Rectal smooth muscle tissue (tissue), 1 donor: ENCODE measurements around the gene MTHFR.
A peak's percentile ranks its signal among the peaks of the same experiment; 100 is the strongest.
"Not testable (repeated sequence)": the region's sequence is repeated elsewhere in the genome, so short reads cannot be mapped to it uniquely, and the experiment has no call there.

Experiments used
- H3K27ac ChIP-seq: one replicate; pipeline ENCODE4 v1.7.0; 2013; ENCODE audit warnings: low read depth, low read length, inconsistent platforms
- H3K27me3 ChIP-seq: one replicate; pipeline ENCODE4 v1.7.0; 2013; ENCODE audit warnings: low read length; ENCODE audit not compliant: control insufficient read depth, insufficient read depth
- H3K36me3 ChIP-seq: one replicate; pipeline ENCODE4 v1.7.0; 2013; ENCODE audit warnings: low read length; ENCODE audit not compliant: control insufficient read depth, insufficient read depth
- H3K4me1 ChIP-seq: one replicate; pipeline ENCODE4 v1.7.0; 2013; ENCODE audit warnings: low read length; ENCODE audit not compliant: control insufficient read depth, insufficient read depth
- H3K4me3 ChIP-seq: one replicate; pipeline ENCODE4 v1.7.0; 2013; ENCODE audit warnings: low read length
- H3K9ac ChIP-seq: one replicate; pipeline ENCODE4 v1.7.0; 2013; ENCODE audit warnings: low read length

Gene MTHFR

DNA sequence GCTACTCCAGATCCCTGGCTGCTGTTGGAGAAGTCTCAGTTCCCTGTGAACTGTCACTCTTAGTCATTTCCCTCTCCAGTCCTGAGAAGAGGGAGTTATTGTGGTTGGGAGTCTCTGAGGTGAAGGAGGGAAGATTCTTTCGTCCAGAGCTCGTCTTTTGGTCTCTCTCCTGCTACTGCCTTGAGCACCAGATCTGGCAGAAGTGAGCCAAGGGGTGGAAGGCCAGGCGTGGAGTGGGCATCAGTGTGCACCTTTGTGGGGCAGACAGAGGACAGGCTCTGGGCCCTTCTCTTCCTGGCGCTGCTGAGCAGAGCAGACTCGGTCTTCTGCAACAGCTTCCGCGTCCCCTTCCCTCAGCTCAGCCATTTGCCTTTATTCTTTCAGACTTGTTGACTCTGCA lies 19.4 kb upstream of the MTHFR start:
- Histone ChIP-seq H3K27me3 (no peaks in the 10 kb centered on the region), H3K9ac (no peak overlapping the region), H3K27ac (no peak overlapping the region), H3K36me3 (peaks cover 43% of the 10 kb centered on the region), H3K4me1 (no peaks in the 10 kb centered on the region), H3K4me3 (no peak overlapping the region)

DNA sequence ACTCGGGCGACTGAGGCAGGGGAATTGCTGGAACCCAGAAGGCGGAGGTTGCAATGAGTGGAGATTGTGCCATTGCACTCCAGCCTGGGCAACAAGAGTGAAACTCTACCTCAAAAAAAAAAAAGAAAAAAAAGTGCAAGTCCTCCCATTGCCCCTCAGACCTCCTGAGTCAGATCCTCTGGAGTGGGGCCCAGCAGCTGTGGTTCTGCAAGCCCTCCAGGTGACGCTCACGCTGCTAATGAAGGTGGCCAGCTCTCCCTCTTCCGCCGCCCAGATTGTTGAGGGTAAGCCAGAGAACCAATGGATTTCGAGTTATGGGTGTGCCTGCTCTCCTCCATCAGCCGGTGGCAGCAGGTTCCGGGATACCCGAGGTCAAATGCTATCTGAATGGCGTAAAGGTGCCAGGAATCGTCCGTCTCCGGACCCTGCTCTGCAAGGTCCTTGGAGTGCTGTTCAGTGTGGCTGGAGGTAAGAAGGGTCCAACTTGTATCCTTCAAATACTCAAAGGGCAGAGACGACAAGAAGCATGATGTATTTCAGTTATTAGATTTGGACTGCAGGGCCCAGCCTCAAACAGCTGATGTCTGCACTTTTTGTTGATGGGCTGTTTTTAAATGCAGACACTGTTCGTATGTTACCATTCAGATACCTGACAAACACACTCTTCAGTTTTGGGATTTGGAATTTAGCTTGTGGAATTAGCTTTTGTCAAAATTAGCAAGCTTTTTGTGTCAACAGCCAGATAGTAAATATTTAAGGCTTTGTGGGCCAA lies 17.8 kb upstream of the MTHFR start:
- Histone ChIP-seq H3K4me3 (no peak overlapping the region), H3K4me1 (no peaks in the 10 kb centered on the region), H3K27ac (no peak overlapping the region), H3K9ac (no peak overlapping the region), H3K27me3 (no peaks in the 10 kb centered on the region), H3K36me3 (peaks cover 39% of the 10 kb centered on the region)

DNA sequence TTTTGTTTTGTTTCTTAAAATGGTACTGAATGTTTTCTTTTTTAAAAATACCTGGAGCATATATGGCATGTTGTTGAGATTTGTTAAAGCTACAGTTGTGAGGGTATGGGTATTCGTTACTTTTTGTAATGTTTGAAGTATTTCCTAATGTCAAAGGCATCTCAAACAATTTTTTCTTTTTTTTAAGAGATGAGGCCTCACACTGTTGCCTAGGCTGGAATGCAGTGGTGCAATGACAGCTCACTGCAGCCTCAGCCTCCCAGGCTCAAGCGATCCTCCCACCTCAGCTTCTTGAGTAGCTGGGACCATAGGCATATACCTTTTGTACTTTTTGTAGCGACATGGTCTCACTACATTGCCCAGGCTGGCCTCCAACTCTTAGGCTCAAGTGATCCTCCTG lies 16.3 kb upstream of the MTHFR start:
- Histone ChIP-seq H3K27me3 (no peaks in the 10 kb centered on the region), H3K4me3 (no peak overlapping the region), H3K27ac (no peak overlapping the region), H3K36me3 (peaks cover 32% of the 10 kb centered on the region), H3K9ac (no peak overlapping the region), H3K4me1 (no peaks in the 10 kb centered on the region)

DNA sequence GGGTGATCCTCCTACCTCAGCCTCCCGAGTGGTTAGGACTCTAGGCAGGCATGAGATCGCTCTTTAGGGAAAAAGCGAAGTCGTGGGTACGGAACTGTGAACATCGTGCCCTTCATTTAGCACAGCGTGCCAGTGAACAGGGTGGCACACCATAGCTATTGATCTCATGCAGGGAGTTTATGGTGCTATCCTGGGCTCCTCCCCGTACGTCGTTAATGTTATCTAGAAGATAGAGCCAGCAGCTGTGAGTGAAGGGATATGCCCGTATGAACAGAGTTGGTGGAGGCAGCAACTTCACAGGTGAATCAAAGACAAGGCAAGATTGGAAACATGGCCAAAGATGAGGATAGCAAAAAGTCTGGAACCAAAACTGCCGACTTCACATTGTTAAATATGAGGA lies 11.4 kb upstream of the MTHFR start:
- peaks cover 28% of the 10 kb centered on the region for H3K36me3 ChIP-seq
- no peak overlapping the region for H3K4me3 ChIP-seq
- no peaks in the 10 kb centered on the region for H3K4me1 ChIP-seq
- H3K27me3 ChIP-seq, result no peaks in the 10 kb centered on the region
- H3K27ac ChIP-seq, result no peak overlapping the region
- no peak overlapping the region for H3K9ac ChIP-seq

DNA sequence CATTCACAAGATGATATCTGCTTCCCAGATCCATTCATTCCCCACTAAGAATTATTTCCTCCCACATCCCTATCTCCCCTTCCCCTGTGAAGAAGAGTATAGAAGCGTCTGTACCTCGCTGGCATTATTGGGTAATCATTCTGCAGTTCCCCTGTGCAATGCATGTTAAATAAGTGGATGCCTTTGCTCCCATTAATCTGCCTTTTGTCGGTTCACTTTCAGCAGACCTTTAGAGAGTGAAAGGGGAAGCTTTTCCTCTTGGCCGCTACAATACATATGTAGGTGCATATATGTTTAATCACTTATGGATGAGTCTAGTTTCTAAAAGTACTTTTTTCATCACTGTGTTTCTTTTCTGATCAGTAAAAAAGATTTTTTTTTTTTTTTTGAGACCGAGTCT lies 7.3 kb upstream of the MTHFR start:
- Histone ChIP-seq H3K4me3 (no peak overlapping the region), H3K36me3 (peaks cover 22% of the 10 kb centered on the region), H3K9ac (no peak overlapping the region), H3K27ac (no peak overlapping the region), H3K4me1 (no peaks in the 10 kb centered on the region), H3K27me3 (no peaks in the 10 kb centered on the region)

DNA sequence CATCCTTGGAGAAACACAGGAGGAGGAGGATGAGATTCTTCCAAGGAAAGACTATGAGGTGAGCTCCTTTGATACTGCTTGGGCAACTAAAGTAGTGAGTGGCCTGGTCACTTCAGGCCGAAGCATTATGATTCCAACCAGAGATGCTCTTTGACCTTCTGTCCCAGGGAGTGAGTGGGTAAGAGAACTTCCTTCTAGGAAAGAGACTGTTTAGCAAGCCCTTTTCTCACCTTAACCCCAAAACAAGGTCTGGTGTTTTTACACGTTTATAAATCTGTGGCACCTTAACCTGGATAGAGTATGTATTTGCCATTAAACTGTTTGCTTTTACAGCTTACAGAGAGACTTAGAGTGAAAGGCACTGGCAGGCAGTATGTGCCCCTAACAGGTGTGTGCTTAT lies 1.4 kb upstream of the MTHFR start:
- Histone ChIP-seq H3K9ac (no peak overlapping the region), H3K27ac (peak overlapping the region; percentile 95), H3K4me1 (peaks cover 23% of the 10 kb centered on the region), H3K27me3 (no peaks in the 10 kb centered on the region), H3K4me3 (peak overlapping the region; percentile 91), H3K36me3 (peaks cover 5% of the 10 kb centered on the region)

DNA sequence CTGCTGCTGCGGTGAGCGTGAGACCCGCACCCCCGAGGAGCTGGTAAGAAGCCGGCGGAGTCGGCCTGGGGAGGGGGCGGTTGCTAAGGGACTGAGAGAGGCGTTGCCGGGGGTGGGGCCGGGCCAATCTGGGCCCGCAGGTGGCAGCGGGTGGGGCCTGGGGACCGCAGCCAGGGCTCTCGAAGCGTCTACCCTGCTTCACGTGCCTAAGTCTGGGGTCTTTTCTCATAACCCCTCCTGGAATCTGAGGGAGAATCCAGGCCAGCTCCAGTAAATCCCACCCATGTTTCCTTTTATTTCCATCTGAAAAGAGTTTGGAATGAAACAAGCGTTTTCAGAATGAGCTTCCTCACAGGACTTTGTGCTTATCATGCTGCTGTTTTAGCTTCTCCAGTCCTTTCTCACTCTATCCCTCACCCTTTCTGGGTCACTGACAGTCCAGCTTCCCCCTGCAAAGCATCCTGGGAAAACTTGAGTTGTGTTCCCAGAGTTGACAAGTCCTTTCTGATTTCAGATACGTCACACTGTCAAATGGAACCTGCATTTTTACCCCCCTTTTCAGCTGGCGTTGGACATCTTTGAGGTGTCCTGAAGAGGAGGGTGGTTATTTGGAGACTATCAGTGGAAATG lies 658 bp upstream of the MTHFR start:
- H3K27me3 ChIP-seq, result no peaks in the 10 kb centered on the region
- H3K4me3 ChIP-seq, result peak overlapping the region; percentile 91
- peak overlapping the region; percentile 95 for H3K27ac ChIP-seq
- peaks cover 2% of the 10 kb centered on the region for H3K36me3 ChIP-seq
- no peak overlapping the region for H3K9ac ChIP-seq
- H3K4me1 ChIP-seq, result peaks cover 23% of the 10 kb centered on the region

DNA sequence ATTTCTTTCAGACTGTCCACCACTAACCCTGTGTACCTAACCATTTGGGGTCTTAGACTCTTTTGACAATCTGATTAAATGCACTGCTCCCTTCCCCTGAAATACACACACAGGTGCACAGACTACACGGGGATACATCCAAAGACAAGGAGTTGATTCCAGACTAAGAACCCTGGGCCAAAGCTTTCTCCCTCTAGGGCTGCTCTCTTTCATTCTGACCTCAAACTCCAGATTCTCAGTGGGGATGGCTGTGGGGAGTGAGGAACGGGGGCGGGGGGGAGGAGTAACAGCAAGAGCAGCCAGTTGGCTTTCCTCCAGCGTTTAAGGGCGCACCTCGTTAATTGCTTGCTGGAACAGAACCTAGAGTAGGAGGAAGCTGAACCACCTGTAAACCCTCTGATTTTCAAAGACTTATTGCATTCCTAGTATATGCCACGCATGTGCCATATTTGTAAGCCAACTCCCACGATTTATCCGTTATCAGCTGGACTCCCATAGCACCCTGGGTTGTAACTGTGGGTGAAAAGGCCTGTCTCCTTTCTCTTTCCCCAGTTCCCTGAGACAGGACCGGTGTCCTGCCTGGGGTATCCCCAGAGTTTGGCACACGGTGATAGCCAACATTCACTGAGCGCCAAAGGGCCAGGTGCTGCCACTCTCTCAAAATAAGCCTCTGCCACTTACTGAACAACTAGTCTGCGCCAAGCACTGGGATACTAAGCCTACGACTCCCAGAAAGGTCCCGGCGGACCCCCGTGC lies 920 bp downstream of the MTHFR start:
- Histone ChIP-seq H3K27me3 (no peaks in the 10 kb centered on the region), H3K4me1 (peaks cover 23% of the 10 kb centered on the region), H3K9ac (peak overlapping the region; percentile 94), H3K27ac (peak overlapping the region; percentile 95), H3K4me3 (peak overlapping the region; percentile 94), H3K36me3 (peaks cover 16% of the 10 kb centered on the region)

DNA sequence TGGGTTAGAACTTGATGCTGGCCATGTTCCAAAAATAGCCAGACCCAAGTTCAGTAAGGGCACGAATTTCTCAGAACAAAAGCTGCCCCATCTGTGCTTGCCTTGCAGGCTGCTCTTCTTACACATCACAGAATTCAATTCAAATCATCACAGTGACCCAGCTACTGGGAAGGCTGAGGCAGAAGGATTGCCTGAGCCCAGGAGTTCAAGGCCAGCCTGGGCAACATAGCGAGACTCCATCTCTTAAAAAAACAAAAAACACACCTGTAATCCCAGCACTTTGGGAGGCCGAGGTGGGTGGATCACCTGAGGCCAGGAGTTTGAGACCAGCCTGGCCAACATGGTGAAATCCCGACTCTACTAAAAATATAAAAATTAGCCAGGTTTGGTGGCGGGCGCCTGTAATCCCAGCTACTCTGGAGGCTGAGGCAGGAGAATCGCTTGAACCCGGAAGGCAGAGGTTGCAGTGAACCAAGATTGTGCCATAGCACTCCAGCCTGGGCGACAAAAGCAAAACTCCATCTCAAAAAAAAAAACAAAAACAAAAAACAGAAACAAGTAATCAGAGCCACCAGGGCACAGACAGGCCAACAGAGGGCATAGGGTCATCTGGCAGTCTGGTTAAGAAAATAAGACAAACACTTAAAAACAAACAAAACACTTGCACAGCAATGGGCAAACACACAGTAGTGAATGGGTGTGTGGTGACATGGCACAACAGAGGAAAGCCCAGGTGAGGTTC lies 1.7 kb downstream of the MTHFR start:
- H3K27me3 ChIP-seq, H3K9ac ChIP-seq: not testable (repeated sequence)
- H3K4me1 ChIP-seq, result peaks cover 23% of the 10 kb centered on the region
- H3K27ac ChIP-seq, result peak overlapping the region; percentile 95
- peaks cover 19% of the 10 kb centered on the region for H3K36me3 ChIP-seq
- peak overlapping the region; percentile 94 for H3K4me3 ChIP-seq

DNA sequence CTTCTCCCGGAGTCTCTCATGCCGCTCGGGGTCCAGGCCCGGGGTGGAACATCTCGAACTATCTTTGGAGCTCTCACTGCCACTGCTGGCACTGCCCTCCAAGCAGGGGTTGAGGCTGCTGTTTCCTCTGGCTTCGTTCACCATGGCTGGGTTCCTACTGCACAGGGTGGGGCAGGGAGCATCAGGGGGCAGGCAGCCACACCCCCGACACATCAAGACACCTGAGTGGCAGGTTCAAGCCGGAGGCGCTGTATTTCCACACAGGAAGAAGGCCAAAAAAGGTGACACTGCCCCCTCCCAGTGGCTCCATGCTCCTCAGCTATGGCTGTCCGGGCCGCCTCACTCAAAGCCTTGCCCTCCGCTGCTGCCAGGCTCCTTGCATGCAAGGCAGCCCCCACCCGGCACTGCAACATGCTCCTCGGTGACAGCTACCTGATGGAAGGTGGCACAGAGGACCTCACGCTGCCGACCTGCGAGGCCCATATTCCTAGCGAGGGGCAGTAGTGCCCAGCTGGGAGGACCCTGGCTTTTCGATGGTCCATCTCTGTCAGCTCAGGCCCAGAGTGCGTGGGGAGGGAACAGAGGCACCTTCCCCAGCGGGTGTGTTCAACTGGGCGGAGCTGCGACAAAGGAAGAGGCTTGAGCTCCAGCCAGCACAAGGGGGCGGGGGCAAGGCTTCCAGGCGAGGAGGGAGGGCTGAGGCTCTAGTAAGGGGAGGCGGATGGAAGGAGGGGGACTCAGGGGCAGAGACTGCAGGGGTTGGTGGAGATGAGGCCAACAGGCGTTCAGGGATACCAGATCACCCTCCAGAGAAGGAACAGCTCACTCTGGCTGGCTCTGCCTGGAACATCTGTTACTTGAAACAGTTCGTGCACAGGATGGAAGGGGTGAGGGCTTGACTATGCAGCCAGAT lies 2.5 kb downstream of the MTHFR start:
- Histone ChIP-seq H3K4me1 (peaks cover 23% of the 10 kb centered on the region), H3K9ac (peak overlapping the region; percentile 35), H3K27me3 (no peaks in the 10 kb centered on the region), H3K4me3 (peak overlapping the region; percentile 71), H3K36me3 (peaks cover 20% of the 10 kb centered on the region), H3K27ac (peak overlapping the region; percentile 95)

DNA sequence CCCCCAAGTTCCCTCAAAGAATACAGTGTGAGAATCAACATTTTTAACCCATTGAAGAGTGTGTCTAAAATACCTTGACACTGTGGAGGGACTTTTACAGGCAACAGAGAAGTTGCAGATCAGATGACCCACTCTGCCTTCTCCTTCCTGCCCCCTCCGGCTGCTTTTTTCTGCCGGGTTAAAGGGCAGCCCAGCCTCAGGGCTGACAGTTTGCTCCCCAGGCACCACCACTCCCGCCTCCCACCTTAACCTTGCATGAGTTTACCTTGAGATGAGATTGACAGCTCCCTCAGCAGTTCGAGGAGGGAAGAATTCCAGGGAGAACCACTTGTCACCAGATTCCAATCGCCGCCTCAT lies 3.2 kb downstream of the MTHFR start:
- H3K4me3 ChIP-seq, result peak overlapping the region; percentile 71
- peak overlapping the region; percentile 95 for H3K27ac ChIP-seq
- H3K9ac ChIP-seq, result peak overlapping the region; percentile 35
- H3K36me3 ChIP-seq, result peaks cover 20% of the 10 kb centered on the region
- peaks cover 23% of the 10 kb centered on the region for H3K4me1 ChIP-seq
- no peaks in the 10 kb centered on the region for H3K27me3 ChIP-seq
